ENCODE results near the gene ABHD8.

Gene ABHD8

DNA sequence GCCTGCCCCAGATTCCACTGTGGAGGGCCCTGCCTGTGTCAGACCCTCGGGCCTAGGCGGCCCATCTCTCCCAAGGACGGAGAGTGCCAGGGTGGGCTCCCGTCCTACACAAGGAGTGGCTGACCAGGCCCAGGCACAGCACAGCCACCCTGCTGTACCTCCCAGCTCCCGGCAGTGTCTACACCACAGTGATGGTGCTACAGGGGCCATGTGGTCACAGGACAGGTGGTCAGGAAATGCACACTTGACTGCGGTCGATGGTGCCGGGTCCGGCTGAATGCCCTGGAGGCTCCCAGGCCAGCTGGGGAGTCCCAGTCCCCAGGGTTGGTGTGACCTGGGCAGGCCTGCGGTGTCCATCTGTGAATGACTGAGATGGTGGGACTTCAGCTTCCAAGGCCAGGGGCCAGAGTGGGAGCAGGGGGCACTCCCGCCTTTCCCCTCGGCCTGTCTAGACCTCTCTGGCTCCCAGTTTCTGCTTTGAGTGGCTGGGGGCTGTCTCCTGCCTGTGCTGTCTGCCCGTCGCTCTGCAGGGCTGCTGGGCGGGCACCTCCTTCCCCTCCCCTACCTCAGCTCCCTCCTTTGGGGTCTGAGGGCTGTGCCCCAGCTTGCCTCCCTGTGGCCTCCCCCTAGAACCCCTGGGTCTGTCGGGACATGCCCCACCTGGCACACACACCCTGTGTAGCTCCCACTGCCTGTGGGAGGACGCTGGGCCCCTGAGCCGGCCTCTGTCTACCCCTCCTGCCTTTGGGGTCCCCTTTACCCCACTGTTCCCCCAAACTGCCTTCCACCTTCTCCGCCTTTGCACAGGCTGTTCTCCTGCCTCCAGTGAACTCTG, 18.6 kb upstream of the ABHD8 start:
- DNase-seq (ENCODE audit: low read depth): no peak

DNA sequence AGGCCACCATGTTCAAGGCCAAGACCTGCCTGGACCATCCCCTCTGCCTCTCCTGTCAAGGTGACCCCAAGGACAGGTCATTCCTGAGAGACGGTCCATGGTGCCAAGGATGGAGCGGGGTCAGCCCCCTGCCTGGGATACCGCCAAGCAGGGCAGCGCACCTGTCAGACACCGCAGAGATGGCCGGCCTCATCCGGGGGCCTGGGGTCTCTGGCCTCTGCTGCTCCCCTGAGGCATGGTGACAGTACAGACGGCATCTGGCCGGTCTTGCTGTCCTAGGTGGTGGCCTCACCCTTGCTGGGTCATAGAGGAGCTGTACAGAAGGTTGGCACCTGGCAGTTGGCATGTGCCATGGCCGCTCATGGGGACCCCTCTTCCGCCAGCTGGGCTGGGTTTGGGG, 17.2 kb upstream of the ABHD8 start:
- DNase-seq (ENCODE audit: low read depth): no peak

DNA sequence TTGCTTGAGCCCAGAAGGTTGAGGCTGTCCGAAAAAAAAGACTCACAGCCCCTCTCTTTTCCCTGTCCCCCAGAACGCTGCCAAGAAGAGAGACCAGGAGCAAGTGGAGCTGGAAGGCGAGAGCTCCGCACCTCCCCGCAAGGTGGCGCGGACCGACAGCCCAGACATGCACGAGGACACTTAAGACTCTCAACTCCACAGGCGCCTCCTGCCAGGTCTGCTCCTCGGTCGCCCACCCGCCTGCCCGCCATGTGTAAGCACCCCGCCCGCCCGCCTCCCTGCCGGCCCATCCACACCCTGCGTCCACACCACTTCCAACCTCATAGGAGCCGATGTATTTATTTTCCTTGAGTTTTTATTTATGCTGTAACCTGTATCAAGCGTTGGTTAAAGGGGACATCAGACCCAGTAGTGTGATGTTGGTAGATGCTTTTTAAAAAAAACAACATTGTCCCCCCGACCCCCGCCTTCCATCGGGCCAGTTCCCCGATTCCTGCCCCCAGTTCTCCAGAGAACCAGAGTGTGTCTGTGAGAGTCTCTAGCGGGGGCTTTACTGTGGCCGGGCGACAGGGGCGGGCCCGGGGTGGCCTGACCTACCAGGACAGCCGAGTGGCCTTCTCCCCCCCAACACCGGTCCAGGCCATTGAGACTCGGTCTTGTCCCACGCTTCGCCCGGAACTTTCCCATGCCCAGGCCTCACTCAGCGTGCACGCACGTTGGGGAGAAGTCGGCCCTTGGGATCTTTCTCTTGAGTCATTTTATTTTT, 16.4 kb upstream of the ABHD8 start:
- no peak for DNase-seq (ENCODE audit: low read depth)

- no peak for DNase-seq (ENCODE audit: low read depth)
These were observed 15.7 kb upstream of the ABHD8 start for GRCh38 chr19:17318966-17319365.

GRCh38 chr19:17314007-17314593, 10.9 kb upstream of the ABHD8 start:
- DNase-seq (ENCODE audit: low read depth): no peak

- DNase-seq (ENCODE audit: low read depth): no peak
These were observed 9.2 kb upstream of the ABHD8 start for GRCh38 chr19:17312189-17313113.

- no peak for DNase-seq (ENCODE audit: low read depth)
These were observed 8.4 kb upstream of the ABHD8 start for GRCh38 chr19:17311455-17312188.

DNA sequence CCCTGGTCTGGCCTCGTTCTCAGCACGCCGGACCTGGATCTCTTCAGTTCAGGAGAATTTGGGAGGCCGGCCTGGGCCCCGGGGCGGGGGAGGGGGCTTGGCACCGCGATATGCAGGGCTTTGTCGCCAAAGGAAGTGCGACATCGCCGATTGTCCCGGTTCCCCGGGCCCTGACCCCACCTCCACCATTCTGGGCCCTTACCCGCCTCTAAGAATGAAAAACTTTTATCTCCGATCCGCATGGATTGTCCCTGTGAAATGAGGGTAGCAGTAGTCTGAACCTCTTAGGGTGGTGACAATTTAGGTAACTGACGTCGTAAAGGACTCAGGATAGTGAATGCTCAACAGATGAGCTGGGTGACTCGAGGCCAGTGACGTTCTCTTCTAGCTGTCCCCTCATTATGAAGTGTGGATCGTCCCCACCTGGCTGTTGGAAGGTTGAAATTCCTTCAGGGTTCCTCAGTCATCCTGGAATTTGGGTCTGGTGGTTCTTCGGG, 6.8 kb upstream of the ABHD8 start:
- DNase-seq (ENCODE audit: low read depth): no peak

DNA sequence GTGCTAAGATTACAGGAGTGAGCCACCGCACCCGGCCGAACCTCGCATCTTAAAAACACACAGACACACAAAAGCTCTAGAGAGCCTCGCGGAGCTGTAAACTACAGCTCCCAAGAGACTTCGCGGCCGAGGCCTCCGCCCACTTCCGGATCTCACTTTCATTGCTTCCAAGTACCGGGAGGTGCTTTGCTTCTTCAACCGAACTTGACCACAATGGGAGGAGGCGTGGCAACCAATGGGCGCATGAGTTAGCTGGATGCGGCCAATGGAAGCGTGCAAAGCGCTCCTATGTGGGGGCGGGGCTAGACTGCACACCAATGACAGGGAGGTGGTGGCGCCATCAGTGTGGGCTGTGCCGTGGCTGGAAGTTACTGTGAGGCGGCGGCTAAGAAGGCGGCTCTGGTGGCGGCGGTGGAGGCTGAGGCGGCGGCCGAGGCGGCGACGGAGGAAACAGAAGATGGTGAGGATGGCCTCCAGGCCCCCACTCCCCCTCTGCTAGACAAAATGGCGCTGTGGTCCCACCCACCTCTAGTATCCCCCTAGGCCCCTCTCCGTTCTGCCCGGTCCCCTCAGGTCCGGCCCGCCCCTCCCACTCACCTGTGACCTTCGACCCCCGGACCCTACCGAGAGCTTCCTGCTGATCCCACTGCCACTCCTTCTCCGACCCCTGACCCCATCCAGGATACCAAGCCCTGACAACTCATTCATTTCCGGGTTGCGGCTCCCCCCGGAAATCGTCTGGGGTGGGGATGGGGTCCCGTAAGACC, 6.2 kb upstream of the ABHD8 start, which contains the start of gene DDA1:
TSS of gene DDA1 (plus strand) at position 366 of the 767 bp plus-strand sequence. CDS start at position 458, 92 bp downstream.
- peak; percentile 99 for DNase-seq (ENCODE audit: low read depth)

- DNase-seq (ENCODE audit: low read depth): no peak
These were observed 4.7 kb upstream of the ABHD8 start for GRCh38 chr19:17307876-17308377.

GRCh38 chr19:17306285-17306714, 3.1 kb upstream of the ABHD8 start:
- no peak for DNase-seq (ENCODE audit: low read depth)

DNA sequence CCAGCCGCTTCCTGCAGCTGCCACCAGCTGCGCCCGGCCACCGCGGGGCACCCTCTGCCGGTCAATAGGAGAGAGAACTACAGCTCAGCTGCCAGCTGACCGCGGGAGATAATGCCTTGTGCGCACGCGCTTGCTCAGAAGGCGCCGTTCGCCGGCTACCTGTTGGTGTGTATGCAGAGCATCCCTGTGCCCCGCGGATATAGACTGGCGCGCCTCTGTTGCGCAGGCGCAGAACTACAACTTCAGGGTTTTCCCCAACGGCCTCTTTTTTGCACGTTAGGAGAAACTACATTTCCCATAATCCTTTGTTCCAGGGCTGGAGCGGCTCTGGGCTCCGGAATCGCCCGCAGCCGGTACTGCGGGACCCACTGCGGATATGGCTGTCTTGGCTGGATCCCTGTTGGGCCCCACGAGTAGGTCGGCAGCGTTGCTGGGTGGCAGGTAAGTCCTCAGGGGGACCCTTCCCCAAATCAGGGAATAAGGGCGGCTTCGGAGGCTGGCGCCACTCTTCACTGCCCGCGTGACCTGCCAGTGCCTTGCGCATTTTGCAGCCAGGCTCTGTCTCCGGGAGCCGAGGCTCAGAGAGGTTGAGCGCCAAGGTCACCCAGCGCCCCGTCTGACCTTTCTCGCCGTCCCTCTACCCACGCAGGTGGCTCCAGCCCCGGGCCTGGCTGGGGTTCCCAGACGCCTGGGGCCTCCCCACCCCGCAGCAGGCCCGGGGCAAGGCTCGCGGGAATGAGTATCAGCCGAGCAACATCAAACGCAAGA, 2.5 kb upstream of the ABHD8 start, which contains the start of gene MRPL34:
TSS of gene MRPL34 (plus strand) at position 356 of the 768 bp plus-strand sequence. CDS start at position 377, 21 bp downstream.
- DNase-seq (ENCODE audit: low read depth): peak; percentile 91

DNA sequence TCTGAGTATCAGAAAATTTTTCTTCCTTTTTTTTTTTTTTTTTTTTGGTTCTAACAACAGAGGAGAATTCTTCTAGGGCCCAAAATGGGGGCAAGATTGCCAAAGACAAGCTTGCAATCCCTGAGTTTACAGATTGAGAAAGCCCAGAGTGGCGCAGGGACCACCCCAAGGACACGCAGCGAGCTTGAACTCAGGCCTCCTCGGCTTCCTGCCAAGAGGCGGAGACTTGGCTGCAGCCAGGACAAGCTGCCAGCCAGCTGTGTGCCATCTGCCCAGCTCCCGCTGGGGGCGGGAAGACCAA, 1.9 kb upstream of the ABHD8 start:
- no peak for DNase-seq (ENCODE audit: low read depth)

GRCh38 chr19:17304386-17305215, 1.4 kb upstream of the ABHD8 start:
- no peak for DNase-seq (ENCODE audit: low read depth)

- DNase-seq (ENCODE audit: low read depth): no peak
These were observed 679 bp upstream of the ABHD8 start for GRCh38 chr19:17303940-17304267.

DNA sequence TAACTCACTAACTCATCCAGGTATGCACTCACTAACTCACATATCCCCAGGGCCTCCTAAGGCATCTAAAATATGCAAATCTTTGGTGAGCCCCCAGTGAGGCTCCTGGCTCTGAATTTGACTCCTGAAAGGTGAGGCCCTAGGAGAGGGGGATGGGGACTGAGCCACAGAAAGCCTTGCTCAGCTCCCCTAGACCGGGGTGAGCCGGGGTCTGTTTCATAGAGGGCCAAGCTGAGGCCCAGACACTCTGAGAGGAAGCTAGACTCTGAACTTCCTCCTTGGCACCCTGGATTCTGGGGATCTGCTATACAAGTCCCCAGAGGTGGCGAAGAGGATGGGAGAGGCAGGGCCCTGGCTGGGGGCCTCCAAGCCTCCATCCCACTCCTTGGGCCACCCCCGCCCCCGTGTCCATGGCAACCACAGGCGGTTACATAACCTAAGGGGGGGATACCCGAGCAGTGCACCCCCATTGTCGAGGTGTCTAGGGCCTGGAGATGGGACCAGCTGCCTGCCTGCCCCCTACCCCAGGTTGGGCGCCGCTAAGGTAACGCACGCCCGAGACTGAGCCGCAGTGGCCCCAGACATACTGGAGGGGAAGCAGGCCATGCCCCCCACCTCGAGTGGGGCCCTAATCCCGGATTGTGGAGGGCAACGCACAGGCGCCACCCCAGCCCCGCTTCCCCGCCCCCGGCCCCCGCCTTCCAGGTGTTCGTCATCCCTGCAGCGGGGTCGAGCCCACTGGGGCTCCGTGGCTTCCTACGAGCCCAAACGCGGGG, 646 bp downstream of the ABHD8 start:
- DNase-seq (ENCODE audit: low read depth): no peak

DNA sequence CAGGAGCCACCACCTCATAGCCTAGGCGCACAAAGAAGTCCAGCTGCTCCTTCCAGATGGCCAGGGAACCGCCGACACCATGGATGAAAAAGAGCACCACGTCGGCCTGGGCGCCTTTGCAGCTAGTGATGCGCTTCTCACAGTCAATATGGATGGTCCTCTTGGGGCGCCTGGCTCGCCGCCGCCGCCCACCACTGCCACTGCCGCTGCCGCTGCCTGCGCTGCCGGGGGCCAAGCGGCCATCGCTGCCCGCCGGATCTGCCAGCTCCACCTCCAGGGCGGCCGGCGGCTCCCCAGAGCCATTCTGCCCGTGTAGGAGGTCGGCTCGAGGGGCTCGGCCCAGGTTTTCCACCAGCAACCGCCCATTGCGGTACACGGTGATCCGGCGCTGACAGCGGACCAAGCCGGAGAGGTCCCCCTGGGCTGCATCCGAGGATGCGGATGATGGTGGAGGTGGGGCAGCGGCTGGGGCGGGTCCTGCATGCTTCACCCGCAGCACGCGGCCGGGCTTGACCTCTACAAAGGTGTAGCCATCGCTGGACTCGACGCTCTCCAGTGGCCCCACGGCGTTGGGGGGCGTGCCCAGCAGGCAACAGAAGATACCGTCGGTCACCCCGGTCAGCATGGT, 2.1 kb downstream of the ABHD8 start:
- no peak for DNase-seq (ENCODE audit: low read depth)

All from activated T-helper 9 cell treated with anti-CD3 and anti-CD28 coated beads, Interleukin-2, amount 50 U/mL, for 16 hours (primary cell).